Brain microvascular endothelial cell (primary cell): ENCODE measurements around the gene CCDC40.

Source experiments
- DNase-seq: peaks from one replicate; pipeline ENCODE4 v3.0.0-alpha.2; 2020
- H3K27ac ChIP-seq: fragments of 250-450 bp; sonication (Bioruptor Pico); 2 replicates; pipeline ENCODE4 v1.5.1; 2020; ENCODE audit warnings: mild to moderate bottlenecking, moderate library complexity
- H3K27me3 ChIP-seq: fragments of 250-450 bp; sonication (Bioruptor Pico); replicated peaks from 2 replicates; pipeline ENCODE4 v1.5.1; 2020; ENCODE audit warnings: mild to moderate bottlenecking
- H3K36me3 ChIP-seq: fragments of 250-450 bp; sonication (Bioruptor Pico); replicated peaks from 2 replicates; pipeline ENCODE4 v1.5.1; 2020; ENCODE audit warnings: mild to moderate bottlenecking
- H3K4me3 ChIP-seq: 2 replicates; pipeline ENCODE4 v1.5.1; 2011; ENCODE audit warnings: low read depth, mild to moderate bottlenecking, control low read depth, low read length, moderate library complexity
- in situ Hi-C: cut with HindIII; loops from 2 replicates; pipeline ENCODE4 v1.10.0; 2017; ENCODE audit warnings: low sequenced_read_pairs, low pct_ligation_motif_present
- TF ChIP-seq, protein P1 (sequence below): IDR thresholded peaks from 2 replicates; pipeline ENCODE4 v1.5.1; 2011; ENCODE audit warnings: low read depth, mild to moderate bottlenecking, moderate library complexity, low read length, control low read depth, inconsistent platforms; ENCODE audit errors: missing control alignments

The CCDC40 gene

GRCh38 chr17:80011989-80012555, 24.4 kb upstream of the CCDC40 start:
- H3K27me3 ChIP-seq: no peaks in the 10 kb centered on the region
- in situ Hi-C loops: no loop called here
- H3K27ac ChIP-seq: no peak overlapping the region
- peaks cover 7% of the 10 kb centered on the region for H3K36me3 ChIP-seq
- TF ChIP-seq, protein P1, sequence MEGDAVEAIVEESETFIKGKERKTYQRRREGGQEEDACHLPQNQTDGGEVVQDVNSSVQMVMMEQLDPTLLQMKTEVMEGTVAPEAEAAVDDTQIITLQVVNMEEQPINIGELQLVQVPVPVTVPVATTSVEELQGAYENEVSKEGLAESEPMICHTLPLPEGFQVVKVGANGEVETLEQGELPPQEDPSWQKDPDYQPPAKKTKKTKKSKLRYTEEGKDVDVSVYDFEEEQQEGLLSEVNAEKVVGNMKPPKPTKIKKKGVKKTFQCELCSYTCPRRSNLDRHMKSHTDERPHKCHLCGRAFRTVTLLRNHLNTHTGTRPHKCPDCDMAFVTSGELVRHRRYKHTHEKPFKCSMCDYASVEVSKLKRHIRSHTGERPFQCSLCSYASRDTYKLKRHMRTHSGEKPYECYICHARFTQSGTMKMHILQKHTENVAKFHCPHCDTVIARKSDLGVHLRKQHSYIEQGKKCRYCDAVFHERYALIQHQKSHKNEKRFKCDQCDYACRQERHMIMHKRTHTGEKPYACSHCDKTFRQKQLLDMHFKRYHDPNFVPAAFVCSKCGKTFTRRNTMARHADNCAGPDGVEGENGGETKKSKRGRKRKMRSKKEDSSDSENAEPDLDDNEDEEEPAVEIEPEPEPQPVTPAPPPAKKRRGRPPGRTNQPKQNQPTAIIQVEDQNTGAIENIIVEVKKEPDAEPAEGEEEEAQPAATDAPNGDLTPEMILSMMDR: no peak
- no peak overlapping the region for H3K4me3 ChIP-seq
- no peak for DNase-seq

DNA sequence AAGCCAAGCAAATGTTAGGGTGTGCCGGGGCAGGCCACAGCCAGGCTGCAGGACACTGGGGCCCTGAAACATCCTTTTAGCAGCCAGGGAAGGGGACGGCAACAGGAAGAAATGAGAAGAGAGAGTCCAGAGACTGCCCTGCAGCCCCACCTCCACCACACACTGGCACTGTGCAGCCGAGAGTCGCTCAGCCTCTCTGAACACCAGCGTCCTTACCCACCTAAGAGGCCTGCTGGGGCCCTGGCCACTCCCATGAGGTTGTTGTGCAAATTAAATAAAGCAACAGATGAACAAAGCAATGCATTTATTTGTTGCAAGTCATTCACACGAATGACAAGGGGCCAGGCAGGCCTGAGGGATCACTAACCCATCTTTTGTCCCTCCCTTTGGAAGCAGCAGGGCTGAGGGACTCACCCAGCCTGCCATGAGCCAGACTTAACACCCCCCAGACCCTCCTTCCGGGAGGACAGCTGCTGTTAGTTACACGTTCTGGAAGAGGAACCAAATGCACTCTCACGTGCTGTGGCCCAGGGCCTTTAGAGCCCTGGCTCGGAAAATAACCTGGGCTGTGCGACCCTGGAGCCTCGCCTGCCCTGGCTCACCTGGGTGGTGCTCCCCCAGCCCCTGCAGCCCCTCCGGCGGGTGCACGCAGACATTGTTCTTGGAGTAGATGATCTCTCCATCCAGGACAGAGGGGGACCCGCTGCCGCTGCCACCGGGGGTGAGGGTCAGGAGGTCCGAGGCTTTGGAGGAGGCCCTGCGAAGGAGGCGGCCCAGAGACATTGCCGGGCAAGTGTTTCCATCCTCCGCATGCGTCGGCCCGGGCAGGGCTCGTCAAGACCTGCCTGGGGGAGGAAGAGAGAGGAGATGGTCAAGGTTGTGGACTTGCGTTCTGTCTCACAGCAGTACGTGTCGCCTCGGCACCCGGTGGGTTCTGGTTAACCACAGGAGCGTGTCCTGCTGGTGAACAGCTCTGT, 23.4 kb upstream of the CCDC40 start:
- peaks cover 7% of the 10 kb centered on the region for H3K36me3 ChIP-seq
- H3K4me3 ChIP-seq: no peak overlapping the region
- no peaks in the 10 kb centered on the region for H3K27me3 ChIP-seq
- in situ Hi-C loops: no loop called here
- TF ChIP-seq, protein P1: no peak
- no peak for DNase-seq
- H3K27ac ChIP-seq: no peak overlapping the region

- Histone ChIP-seq H3K27ac (no peak overlapping the region), H3K4me3 (no peak overlapping the region), H3K27me3 (no peaks in the 10 kb centered on the region), H3K36me3 (peaks cover 3% of the 10 kb centered on the region)
- in situ Hi-C loops: no loop called here
- no peak for DNase-seq
- TF ChIP-seq, protein P1: no peak
These were observed 19.0 kb upstream of the CCDC40 start for GRCh38 chr17:80017226-80018010.

- no peak for DNase-seq
- in situ Hi-C loops: no loop called here
- TF ChIP-seq, protein P1: no peak
These were observed 17.4 kb upstream of the CCDC40 start for GRCh38 chr17:80018917-80019651.

GRCh38 chr17:80021600-80021999, 14.8 kb upstream of the CCDC40 start:
- in situ Hi-C loops: no loop called here
- DNase-seq: no peak
- H3K27me3 ChIP-seq: no peaks in the 10 kb centered on the region
- H3K36me3 ChIP-seq: no peaks in the 10 kb centered on the region
- TF ChIP-seq, protein P1: no peak
- H3K27ac ChIP-seq: no peak overlapping the region
- H3K4me3 ChIP-seq: no peak overlapping the region

More at GRCh38 chr17:80018917-80019651, 17.4 kb upstream of the CCDC40 start:
- no peaks in the 10 kb centered on the region for H3K36me3 ChIP-seq
- no peaks in the 10 kb centered on the region for H3K27me3 ChIP-seq
- no peak overlapping the region for H3K4me3 ChIP-seq
- H3K27ac ChIP-seq: no peak overlapping the region
